HG02642 (cell line): Measurements from ENCODE around the gene BPHL.
A peak's percentile ranks its signal among the peaks of the same experiment; 100 is the strongest.
"Not testable (repeated sequence)": the region's sequence is repeated elsewhere in the genome, so short reads cannot be mapped to it uniquely, and the experiment has no call there.

ENCODE experiments used
- ATAC-seq: cut with Tn5 transposase; IDR thresholded peaks from one replicate; pipeline ENCODE4 v1.9.1; 2021; ENCODE audit warnings: mild to moderate bottlenecking; ENCODE audit not compliant: unreplicated experiment, poor library complexity

BPHL gene

GRCh38 chr6:3118353-3119039 is at the start of gene BPHL:
BPHL (plus strand) TSS chr6:3118711; CDS start chr6:3118741, 30 bp downstream.
- ATAC-seq: peak; percentile 95

DNA sequence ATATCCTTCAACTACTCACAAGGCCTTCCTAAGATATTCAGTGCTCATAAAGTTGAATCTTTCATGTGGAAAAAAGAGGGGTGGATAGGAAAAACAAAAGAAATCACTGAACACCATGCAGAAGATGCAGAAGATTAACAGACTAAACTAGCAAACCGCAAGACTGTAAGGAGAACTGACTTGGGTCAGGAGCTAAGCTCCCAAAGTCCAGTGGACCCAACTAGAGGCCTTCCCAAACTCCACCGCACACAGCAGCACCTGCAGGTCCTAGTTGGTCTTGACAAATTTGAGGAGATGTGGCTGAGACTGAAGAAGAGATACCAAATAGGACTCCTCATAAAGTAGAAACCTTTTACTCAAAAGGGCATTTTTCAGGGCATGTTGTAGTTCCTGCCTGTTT is 46.9 kb upstream of the BPHL start:
- no peak for ATAC-seq

DNA sequence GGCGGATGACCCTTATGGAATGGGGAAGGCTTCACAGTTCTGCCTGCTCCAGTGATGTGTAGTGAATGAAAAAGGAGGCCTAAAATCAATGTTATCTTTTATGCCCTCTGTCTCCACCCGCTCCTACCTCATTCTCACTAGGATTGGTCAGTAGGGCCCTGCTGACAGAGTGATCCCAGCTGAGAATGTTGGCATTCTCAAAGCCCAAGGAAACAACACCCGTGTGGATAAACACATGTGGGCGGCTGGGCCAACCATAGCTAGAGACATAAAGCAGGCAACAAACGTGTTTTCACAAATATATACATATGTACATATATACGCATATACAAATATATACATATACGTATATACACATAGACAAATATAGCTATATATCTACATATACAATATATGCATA is 45.7 kb upstream of the BPHL start:
- no peak for ATAC-seq

GRCh38 chr6:3073382-3073781 is 45.1 kb upstream of the BPHL start:
- no peak for ATAC-seq

GRCh38 chr6:3075772-3076113 is 42.8 kb upstream of the BPHL start:
- no peak for ATAC-seq

- no peak for ATAC-seq
Observed at GRCh38 chr6:3076320-3076719, 42.2 kb upstream of the BPHL start.

DNA sequence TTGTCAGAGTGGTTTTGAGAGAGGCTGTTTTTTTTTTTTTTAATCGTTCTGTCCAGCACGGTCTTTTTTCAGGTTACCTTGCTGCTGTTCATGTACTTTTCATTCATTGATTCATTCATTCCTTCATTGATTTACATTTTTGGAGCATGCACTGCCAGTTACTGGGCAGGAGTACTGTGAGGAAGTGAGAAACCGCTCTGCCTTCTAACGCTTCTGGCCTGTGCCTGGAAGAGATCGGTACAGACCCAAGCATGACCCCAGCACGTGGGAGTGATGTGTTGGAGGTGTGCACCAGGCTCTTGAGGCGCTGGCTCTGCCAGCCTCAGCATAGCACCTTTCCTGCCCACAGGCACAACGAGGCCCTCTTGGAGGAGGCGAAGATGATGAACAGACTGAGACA is 41.1 kb upstream of the BPHL start:
- ATAC-seq: no peak

GRCh38 chr6:3078952-3079351 is 39.6 kb upstream of the BPHL start:
- ATAC-seq: not testable (repeated sequence)

GRCh38 chr6:3079682-3080081 is 38.8 kb upstream of the BPHL start:
- no peak for ATAC-seq

DNA sequence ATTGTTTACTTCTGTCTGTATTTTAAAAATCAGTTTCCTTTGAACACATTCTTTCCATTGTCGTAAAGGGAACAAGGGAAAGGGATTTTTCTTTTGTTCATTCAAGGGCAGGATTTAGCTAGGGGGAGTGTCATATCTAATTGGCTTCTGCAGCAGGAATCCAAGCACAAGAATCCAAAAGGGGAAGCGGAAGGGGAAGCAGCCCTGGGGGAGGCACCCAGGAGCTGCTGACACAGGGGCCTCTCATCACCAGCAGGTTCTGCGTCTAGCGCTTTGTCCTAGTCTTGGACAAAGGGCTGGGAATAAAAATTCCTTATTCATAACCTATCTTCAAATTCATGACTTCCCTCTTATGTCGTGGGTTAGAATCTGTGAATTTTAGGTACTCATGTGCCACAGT is 36.6 kb upstream of the BPHL start:
- ATAC-seq: no peak

DNA sequence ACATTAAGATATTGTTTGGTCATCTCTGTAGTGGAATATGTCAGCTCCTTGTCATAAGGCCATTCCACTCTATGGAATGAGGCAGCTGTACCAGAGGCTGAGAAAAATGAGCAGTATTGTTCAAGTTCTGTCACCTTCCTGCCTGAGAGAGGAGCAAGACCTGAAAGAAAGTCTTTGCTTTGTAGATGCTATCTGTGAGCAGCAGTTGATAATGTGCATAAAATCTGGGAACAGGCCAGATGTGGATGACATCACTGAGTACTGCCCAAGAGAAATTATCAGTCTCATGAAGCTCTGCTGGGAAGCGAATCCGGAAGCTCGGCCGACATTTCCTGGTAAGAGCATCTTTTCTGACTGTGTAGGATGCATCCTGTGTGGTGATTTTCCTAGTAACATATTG is 33.4 kb upstream of the BPHL start:
- no peak for ATAC-seq

- ATAC-seq: no peak
Observed at GRCh38 chr6:3086282-3086946, 32.1 kb upstream of the BPHL start.

- ATAC-seq: no peak
Observed at GRCh38 chr6:3088446-3088845, 30.1 kb upstream of the BPHL start.

DNA sequence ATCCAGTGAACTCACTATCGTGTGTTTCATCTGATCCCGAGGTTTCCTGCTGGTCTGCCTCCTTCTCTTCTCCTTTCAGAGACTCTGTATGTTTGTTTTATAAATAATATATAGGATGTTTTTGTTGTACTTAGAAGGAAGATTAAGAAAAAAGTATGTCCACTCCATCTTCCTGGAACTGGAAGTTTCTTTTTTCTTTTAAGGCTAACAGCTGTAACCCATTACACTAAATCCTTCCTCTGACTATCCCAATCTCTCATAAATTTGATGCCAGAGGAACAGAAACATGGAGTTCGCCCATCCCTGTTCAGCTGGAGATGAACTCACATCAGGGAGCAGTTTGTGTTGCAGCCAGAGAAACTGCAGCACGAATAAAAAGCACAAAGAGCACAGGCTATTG is 29.5 kb upstream of the BPHL start:
- ATAC-seq: no peak

DNA sequence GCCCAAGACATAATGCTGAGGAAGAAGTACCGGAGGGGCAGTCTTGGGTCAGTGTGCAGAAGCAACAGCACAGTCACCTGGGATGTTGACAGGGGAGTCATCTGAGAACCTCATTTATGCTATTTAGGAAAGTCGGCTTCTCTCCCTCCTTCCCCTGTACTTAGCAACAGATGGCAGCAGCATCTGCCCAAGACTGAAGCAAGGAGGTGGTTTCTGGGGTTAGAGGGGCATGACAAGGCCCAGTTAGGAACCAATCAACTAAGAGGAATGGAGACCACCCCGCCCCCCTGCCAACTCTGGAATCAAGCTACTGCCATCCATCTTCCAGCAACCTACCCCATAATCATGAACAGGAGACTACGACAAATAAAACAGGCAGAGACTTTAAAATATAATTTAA is 28.5 kb upstream of the BPHL start:
- no peak for ATAC-seq

DNA sequence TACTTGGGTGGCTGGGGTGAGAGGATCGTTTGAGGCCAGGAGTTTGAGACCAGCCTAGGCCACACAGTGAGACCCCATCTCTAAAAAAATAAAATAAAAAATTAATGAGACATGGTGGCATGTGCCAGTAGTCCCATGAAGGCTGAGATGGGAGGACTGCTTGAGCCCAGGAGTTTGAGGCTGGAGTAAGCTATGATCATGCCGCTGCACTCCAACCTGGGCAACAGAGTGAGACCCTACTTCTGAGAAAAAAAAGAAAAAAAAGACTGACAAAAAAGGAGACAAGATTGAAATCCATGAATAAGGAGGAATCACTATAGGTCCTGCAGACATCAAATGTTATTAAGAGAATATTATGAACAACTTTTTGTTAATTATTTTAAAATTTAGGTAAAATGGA is 23.7 kb upstream of the BPHL start:
- no peak for ATAC-seq

DNA sequence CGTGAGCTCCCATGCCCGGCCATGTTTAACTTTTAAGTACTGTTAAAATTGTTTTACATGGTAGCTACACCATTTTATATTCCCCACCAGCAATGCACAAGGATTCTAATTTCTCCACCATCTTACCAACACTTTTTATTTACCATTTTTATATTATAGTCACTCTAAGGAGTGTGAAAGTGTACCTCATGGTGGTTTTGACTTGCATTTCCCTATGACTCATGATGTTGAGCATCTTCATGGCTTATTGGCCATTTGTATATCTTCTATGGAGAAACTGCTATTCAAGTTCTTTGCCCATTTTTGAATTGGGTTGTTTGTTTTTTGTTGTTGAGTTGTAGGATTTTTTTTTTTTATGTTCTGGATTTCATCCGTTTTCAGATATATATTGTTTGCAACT is 15.6 kb upstream of the BPHL start:
- ATAC-seq: no peak

- ATAC-seq: no peak
Observed at GRCh38 chr6:3108746-3109414, 9.6 kb upstream of the BPHL start.

DNA sequence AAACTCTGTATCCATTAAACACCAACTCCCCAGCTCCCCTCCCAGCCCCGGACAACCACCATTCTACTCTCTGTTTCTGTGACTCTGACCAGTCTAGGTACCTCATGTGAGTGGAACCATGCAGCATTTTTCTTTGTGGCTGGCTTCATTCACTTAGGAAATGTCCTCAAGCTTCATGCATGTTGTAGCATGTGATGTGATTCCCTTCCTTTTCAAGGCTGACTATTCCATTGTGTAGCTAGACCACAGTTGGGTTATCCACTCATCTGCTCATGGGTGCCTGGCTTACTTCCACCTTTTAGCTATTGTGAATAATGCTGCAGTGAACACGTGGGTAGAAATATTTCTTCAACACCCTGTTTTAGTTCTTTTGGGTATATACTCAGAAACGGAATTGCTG is 8.8 kb upstream of the BPHL start:
- no peak for ATAC-seq

DNA sequence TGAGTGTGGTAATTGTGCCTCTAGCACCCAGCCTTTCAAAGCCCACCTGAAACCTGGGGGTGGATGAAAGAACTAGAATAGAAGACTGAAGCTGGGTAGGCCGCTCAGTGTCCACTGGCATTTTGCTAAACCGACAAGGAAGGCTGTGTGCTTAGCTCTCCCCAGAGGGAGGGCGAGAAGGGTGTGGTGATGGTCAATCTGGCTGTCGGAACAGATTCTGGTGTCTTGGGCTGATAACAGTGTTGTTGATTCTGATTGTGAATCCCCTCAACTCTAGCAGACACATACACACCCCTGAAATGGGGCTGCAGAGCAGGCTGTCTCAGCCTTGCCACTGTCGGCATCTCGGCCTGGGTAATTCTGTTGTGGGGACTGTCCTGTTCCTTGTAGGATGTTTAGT is 4.1 kb upstream of the BPHL start:
- no peak for ATAC-seq

DNA sequence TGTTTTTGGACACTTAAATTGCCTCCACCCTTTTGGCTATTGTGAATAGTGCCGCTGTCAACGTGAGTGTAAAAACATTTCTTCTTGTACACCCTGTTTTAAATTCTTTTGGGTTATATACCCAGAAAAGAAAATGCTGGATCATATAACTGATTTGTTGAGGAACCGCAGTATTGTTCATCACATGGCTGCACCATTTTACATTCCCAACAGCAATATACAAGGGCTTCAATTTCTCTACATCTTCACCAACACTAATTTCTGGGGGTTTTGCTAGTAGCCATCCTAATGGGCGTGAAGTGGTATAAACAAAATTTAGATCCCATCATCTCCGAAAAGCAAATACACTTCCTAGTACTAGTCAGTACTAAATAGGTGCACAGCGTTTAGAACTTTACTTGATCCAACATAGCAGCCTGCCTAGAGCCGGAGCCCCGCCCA is 579 bp upstream of the BPHL start:
- no peak for ATAC-seq
